GM19452 (cell line): ENCODE results near the gene CCR4.
"Not testable (repeated sequence)": the region's sequence is repeated elsewhere in the genome, so short reads cannot be mapped to it uniquely, and the experiment has no call there.

Experiments
- ATAC-seq: cut with Tn5 transposase; IDR thresholded peaks from one replicate; pipeline ENCODE4 v1.9.1; 2021; ENCODE audit not compliant: unreplicated experiment

Gene CCR4

DNA sequence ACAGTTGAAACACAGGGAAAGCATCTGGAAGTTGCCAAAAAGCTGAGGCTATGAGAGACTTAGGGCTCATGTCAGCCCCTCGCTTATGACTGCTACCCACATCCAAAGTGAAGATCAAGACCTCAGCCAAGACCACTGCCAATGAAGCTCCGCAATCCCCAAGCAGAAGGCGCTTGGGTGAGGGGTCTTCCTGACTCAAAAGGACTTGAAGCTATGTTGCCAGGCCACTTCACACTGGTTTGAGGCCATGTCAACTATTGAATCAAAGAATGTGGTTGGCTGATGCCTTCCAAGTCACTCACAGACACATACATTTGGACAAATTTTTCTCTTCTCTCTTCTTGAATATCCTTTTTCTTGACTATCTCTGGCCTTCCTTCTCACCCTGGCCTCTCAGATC lies 928 bp upstream of the CCR4 start:
- ATAC-seq: no peak

DNA sequence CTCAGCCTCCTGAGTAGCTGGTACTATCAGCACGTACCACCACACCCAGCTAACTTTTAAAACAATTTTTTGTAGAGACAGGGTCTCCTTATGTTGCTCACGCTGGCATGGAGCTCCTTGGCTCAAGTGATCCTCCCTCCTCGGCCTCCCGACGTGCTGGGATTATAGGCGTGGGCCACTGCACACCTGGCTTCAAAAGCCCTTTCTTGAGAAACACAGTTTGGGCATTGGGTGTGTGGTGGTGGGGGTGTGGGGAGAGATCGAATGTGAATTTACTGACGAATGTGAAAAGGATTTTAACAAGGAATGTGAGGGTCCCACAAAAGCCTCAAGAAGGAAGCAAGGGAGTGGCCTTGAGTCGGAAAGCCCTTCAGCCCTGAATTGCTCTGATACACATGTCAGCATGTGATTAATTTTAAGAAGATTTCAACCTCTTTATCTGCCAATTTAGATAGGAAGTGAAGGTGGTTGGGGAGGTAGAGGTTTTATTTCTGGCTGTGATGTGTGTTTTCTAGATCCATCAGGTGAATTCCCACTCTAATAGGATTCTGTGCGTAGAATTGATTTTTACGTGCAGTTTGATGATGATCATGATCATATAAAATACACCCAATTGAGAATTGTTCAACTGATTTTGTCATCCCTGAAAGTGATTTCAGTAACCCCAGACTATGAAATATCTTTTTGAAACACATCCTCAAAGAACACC lies 1.1 kb downstream of the CCR4 start:
- no peak for ATAC-seq

DNA sequence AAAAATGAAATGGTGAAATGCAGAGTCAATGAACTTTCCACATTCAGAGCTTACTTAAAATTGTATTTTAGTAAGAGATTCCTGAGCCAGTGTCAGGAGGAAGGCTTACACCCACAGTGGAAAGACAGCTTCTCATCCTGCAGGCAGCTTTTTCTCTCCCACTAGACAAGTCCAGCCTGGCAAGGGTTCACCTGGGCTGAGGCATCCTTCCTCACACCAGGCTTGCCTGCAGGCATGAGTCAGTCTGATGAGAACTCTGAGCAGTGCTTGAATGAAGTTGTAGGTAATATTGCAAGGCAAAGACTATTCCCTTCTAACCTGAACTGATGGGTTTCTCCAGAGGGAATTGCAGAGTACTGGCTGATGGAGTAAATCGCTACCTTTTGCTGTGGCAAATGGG lies 3.1 kb downstream of the CCR4 start:
- no peak for ATAC-seq

DNA sequence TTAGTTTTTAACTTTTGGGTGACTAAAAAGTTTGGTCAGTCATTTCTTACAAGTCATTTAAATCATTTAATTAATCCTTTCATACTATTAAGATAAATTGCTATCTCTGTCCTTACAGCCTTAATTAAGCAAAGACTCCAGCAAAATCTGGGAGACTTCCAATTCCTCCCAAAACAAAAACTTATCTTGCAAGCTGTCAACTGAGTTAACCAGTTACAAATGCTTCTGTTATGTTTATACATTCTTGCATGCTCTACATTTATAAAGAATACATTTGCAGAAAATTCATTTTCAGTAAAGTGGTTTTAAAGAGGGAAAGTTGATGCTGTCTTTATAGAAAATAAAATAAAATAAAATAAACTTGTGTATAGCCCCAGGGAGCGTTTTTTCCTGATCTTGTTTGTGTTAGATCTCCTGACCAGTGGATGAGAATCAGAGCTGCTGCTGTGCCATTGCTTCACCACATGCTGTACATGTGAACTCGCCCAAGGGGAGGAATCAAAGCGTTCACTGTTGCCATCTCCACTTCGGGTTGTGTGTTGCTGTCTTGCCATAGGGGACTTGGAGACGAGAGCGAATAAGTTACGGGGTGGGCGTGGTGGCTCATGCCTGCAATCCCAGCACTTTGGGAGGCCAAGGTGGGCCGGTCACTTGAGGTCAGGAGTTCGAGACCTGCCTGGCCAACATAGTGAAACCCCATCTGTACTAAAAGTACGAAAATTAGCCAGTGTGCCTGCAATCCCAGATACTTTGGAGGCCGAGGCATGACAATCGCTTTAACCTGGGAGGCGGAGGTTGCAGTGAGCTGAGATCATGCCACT lies 5.5 kb downstream of the CCR4 start:
- ATAC-seq: no peak

DNA sequence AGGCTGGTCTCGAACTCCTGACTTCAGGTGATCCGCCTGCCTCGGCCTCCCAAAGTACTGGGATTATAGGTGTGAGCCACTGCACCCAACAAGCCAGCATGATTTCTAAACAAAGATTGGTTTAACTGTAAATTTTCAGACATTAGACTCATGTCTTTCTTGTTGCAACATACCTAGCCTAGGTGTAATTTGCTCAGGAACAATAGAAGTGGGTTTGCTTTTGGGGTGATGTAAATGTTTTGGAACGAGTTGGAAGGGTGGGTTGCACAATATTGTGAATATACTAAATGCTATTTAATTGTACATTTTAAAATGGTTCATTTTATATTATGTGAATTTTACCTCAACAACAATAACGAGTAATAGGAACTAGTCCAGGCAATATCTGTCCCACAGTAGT lies 7.1 kb downstream of the CCR4 start:
- ATAC-seq: no peak

DNA sequence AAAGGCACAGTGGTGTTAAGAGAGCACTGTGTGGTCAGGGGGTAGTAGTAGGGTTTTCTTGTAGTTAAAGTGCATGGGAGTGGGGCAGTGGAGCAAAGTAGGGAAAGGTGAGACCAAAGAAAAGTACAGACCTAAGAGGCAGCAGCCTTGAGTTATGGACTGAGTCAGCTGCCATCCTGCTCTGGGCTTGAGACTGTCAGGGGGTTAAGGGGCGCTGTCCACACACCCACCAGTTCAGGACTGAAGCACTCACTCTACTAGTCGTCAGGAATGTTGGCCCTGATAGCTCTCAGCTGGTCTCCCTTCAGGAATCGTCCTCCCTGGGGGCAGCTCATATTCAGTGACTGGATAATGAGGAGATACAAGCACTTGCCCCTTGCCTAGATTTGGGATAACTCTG lies 7.9 kb downstream of the CCR4 start:
- no peak for ATAC-seq

DNA sequence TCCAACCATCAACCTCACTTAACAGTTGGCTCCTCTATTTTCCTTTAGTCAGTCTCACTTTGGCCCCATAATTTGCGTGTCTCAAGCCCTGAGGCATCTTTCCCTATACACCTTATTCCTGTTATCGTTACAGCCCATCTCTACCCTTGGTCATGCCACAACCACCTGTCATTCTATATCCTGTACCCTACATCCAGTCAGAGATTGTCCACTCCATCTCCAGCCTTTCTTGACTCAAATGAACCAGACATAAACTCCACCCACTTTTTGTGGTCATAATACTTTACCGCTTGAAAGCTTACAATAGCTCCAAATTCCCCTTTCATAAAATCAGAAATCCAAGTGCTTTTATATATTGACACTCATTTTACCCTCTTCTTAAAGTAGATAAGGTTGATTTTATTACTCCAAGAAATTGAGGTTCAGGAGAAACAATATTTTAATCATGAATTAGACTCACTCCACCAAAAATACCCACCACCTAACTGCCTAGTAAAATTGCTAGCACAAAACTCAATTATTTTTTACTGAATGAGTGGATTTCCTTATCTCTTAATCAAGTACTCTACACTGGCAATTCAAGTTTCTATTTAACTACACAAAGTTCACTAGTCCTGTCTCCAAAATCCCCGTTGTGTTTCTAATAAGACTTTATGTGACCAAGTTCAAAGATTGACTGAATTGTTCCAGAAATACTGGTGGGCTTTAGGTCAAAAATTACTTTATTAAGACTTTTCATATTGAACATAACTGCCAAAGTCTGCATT lies 9.1 kb downstream of the CCR4 start:
- ATAC-seq: no peak

DNA sequence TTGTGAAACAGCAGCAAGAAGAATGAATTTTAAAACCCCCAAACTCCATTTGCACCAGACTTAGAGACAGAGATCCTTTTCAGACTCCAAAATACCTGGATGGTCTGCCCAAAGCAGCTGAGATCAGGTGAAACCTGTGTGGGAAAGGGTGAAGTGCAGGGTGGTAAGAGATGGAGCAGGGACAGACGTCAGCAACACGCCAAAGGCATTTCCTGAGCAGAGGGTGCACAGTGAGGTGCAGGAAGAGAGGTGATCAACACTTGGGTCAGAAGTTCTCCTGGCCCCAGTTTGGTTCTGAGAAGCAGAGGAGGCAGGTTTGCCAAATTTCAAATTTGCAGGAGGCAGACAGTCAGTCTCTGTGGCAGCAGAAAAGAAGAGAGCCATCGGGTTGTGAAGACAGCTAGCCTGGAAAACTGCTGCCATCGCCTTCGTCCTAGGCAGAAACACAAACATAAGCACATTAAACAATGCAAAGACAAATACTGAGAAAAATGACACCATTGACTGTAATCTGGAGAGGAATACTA lies 9.8 kb downstream of the CCR4 start:
- no peak for ATAC-seq

DNA sequence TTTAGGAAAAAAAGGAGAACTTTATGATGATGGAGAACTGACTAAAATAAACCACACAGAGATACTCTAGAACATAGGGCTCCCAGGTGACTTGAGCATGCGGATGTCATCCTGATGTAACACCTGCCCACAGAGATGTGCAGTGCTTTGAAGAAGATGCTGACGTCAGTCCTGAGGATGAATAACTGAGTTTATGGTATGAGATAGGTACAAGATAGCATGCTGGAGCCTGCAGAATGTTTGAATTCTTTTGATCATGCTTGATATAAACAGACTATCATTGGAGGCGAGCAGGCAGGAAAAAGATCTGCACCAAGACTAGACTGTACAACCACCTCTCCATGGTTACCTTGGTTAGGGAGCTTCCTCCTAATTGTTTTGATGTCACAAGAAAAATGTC lies 12.4 kb downstream of the CCR4 start:
- no peak for ATAC-seq

DNA sequence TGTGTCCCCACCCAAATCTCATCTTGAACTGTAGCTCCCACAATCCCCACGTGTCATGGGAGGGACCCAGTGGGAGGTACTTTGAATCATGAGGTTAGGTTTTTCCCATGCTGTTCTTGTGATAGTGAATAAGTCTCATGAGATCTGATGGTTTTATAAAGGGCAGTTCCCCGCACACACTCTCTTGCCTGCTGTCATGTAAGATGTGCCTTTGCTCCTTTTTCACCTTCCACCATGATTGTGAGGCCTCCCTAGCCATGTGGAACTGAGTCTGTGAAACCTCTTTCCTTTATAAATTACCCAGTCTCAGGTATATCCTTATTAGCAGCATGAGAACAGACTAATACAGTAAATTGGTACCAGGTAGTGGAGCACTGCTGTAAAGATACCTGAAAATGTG lies 13.3 kb downstream of the CCR4 start:
- not testable (repeated sequence) for ATAC-seq

DNA sequence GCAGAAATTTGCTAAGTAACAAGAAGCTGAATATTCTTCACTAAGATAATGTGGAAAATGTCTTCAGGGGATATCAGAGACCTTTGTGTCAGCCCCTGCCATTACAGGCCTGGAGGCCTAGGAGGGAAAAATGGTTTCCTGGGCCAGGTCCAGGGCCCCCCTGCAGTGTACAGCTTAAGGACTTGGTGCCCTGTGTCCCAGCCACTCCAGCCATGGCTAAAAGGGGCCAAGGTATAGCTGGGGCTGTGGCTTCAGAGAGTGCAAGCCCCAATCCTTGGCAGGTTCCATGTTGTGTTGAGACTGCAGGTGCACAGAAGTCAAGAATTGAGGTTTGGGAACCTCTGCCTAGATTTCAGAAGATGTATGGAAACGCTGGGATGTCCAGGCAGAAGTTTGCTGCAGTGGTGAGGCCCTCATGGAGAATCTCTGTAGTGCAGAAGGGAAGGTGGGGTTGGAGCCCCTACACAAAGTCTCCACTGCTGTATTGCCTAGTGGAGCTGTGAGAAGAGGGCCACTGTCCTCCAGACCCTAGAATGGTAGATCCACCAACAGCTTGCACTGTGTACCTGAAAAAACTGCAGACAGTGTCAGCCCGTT lies 14.3 kb downstream of the CCR4 start:
- ATAC-seq: not testable (repeated sequence)

DNA sequence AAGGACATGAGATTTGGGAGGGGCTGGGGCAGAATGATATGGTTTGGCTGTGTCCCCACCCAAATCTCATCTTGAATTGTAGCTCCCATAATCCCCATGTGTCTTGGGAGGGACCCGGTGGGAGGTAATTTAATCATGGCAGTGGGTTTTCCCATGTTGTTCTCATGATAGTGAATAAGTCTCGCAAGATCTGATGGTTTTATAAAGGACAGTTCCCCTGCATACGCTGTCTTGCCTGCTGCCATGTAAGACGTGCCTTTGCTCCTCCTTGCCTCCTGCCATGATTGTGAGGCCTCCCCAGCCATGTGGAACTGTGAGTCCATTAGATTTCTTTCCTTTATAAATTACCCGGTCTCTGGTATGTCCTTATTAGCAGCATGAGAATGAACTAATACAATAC lies 15.2 kb downstream of the CCR4 start:
- not testable (repeated sequence) for ATAC-seq

DNA sequence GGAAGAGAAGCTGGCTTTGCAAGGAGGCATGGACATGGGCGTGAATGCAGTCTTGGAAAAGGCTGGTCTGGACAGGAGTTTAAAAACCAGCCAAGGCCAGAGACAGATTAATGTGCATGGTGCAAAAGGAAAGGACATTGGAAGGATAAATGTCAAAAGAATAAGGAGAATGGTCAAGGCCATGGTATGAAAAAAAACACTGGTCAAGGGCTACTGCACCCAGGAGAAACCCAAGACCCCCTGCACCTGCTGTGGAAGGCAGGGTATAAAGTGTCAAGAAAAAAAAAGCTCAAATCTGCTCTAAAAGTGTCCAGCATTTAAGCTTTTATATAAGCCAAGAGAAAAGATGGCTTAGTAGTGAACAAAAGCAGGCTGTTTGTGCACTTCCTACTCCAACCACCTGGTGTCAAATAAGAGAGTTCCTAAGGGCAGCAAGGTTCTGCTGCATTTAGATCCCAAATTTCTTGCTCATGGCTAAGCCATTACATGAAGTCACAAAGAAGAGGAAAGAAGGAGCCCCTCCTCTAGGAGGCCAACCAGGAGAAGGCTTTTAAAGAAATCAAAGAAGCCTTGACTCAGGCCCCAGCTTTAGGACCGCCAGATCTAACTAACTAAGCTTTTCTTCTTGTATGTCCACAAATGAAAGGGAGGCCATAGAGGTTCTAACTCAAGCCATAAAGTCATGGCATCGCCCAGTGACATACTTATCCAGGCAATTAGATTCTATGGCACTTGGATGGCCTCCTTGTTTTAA lies 16.9 kb downstream of the CCR4 start:
- no peak for ATAC-seq

DNA sequence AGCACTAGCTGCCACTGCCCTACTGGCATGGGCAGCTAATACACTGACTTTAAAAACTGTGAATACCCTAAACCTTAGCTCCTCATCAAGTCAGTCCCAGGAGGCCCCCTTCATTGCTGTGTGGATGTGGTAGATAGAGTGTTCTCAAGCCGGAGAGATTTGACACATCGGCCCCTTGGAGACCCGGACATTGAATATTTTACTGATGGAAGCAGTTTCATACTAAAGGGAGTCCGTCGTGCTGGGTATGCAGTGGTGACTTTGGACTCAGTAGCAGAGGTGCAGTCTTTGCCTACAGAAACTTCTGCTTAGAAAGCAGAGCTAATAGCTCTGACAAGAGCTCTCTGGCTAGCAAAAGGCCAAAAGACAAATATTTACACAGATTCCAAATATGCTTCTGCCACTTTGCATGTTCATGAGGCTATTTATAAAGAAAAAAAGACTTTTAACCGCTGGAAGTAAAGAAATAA lies 17.5 kb downstream of the CCR4 start:
- no peak for ATAC-seq

DNA sequence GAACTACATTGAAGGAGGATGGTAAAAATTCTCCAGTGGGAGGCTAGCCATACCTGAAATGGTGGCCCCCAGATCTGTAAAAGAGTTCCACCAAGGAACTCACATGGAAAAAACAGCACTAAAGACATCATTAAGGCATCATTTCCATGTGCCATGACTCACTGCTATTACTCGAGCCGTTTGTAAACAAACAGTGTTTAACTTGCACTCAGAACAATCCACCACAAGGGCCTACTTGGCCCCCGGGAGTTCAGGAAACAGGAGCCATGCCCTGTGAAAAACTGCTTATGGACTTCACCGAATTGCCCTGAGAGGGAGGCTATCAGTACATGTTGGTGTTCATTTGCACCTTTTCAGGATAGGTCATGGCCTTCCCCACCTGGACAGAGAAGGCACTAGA lies 18.2 kb downstream of the CCR4 start:
- no peak for ATAC-seq

DNA sequence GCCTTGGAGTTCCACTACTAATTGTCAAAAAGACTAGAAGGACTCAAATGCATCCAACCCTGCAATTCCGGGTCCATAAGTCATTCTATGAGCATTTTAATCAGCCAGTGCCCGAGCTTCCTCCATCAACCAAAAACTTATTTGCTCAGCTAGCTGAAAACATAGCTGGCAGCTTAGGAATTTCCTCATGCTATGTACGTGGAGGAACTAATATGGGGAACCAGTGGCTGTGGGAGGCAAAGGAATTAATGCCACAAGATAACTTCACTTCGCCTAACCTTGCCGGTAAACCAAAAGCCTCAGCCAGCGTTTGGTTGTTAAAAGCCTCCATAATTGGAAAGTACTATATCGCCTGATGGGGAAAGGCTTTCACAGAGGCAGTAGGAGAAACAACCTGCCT lies 19.8 kb downstream of the CCR4 start:
- not testable (repeated sequence) for ATAC-seq

DNA sequence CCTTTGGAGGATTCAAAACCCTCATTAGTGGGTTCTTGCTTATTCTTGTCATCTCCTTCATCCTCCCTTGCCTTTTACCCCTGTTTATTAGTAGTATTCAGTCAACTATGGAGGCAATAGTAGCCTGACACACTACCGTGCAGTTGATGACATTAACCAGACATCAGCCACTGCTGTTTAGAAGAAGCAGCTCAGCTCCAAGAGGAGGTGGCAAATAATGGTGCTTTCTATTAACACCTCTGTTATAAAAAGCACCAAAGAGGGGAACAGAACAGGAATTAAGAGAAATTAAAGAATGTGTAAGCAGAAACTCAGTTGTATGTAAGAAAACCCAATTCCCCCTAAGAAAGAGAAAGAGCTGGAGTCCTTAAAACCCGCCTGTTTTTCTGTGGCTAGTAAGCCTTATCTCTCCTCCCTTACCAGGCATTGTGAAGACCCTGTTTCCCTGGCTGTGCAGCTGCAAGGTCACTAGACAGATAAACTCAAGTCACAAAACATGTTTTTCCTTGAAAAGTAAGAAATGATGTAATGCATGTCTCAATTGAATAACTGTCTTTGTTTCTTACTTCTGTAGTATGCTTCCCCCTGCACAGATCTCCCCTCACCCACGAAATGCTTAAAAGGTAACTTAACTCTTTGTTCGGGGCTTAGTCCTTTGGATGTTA lies 21.2 kb downstream of the CCR4 start:
- ATAC-seq: no peak

DNA sequence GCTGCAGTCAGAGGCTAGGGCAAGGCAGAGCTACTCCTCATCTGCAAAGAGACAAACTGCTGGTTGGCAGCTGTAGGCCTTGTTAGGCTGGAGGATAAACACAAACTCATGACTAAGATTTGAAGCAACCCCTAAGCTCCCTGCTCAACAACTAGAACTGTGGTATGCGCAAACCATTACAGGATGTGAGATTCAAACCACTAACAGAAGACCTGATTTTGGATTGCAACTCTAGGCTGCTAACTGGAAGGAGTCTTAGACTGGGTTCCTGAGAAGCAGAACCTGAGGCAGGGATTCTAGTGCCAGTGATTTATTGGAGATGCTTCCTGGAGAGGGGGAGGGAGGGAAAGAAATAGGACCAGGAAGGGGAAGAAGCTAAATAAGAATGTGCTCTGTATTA lies 22.5 kb downstream of the CCR4 start:
- ATAC-seq: peak; percentile 90

DNA sequence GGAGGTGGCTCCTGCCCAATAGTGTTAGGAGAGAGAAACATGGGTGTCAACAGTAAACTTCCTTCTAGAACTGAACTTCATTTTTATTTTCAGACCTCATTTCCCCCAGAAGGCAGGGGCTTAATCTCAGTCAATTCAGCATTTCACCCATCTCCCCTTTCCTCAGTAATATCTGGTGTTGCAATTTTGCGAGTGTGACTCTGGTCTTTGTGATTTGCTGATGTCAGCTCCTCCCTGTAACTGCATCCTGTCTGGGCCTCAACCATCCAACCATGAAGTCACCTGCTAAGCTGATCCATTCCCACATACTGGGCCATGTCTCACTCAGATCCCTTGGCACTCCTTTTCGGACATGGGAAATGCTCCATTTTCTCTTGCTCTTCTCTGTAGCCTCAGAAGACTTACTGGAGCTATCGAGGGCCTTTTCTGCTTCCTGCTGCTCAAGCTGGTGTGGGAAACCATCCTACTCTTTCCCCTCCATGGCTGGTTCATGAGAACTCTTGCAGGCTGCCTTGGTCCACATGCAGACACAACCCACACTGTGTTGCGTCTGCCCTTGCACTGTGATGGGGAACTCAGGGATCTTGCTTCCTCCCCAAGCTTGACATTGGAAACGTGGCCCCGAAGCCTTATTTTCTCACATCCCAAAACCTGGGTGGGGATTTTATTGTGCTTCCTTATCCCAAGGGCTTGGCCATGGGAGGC lies 24.6 kb downstream of the CCR4 start:
- ATAC-seq: no peak
